GM12873 (cell line): ENCODE data around the gene OBSCN.

Source experiments
- TF ChIP-seq, protein P1 (sequence below): IDR thresholded peaks from 2 replicates; pipeline ENCODE4 v1.5.1; 2012; ENCODE audit warnings: low read depth, mild to moderate bottlenecking, moderate library complexity, low read length, control low read depth; ENCODE audit not compliant: insufficient read depth; ENCODE audit errors: missing control alignments

The OBSCN gene

DNA sequence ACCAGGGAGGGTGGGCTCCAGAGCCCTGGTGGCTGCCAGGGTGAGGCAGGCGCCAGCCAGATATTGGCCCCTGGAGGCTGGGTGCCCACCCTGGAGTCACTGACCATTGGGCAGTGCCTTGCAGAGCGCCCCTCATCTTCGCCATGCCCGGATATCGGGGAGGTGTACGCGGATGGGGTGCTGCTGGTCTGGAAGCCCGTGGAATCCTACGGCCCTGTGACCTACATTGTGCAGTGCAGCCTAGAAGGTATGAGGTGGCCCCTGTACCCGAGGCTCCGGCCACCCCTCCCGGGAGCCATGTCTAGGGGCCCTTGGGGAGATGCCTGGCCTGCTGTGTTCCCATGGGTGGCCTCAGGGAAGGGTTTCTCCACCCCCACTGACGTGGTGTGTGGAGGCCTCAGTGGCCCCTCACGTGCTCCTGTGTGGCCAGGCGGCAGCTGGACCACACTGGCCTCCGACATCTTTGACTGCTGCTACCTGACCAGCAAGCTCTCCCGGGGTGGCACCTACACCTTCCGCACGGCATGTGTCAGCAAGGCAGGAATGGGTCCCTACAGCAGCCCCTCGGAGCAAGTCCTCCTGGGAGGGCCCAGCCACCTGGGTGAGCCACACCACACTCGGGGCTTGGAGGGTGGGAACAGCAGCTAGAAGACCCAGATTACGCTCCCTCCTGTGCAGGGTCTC, 167.9 kb downstream of the OBSCN start:
- TF ChIP-seq, protein P1, sequence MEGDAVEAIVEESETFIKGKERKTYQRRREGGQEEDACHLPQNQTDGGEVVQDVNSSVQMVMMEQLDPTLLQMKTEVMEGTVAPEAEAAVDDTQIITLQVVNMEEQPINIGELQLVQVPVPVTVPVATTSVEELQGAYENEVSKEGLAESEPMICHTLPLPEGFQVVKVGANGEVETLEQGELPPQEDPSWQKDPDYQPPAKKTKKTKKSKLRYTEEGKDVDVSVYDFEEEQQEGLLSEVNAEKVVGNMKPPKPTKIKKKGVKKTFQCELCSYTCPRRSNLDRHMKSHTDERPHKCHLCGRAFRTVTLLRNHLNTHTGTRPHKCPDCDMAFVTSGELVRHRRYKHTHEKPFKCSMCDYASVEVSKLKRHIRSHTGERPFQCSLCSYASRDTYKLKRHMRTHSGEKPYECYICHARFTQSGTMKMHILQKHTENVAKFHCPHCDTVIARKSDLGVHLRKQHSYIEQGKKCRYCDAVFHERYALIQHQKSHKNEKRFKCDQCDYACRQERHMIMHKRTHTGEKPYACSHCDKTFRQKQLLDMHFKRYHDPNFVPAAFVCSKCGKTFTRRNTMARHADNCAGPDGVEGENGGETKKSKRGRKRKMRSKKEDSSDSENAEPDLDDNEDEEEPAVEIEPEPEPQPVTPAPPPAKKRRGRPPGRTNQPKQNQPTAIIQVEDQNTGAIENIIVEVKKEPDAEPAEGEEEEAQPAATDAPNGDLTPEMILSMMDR = no peak

DNA sequence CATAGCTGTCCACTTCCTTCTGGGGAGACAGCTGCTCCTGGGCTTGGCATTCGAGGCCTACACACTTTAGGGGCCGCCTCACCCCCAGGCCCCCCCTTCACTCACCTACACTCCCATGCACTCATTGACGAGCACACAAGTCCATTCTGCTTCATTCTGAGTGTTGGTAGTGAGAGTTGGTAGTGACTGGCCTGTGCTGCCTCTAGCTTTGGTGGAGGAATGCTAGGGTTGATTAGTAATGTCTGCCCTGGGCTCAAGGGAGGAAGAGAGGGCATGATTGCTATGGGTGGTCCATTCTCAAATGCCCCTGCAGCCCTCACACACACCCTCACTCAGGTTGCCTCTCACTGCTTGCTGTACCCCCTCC, 168.4 kb downstream of the OBSCN start:
- TF ChIP-seq, protein P1 = no peak

- TF ChIP-seq, protein P1 = no peak
Measured at GRCh38 chr1:228376651-228377631, 169.1 kb downstream of the OBSCN start.

- TF ChIP-seq, protein P1 = no peak
Measured at GRCh38 chr1:228377664-228378089, 169.8 kb downstream of the OBSCN start.

DNA sequence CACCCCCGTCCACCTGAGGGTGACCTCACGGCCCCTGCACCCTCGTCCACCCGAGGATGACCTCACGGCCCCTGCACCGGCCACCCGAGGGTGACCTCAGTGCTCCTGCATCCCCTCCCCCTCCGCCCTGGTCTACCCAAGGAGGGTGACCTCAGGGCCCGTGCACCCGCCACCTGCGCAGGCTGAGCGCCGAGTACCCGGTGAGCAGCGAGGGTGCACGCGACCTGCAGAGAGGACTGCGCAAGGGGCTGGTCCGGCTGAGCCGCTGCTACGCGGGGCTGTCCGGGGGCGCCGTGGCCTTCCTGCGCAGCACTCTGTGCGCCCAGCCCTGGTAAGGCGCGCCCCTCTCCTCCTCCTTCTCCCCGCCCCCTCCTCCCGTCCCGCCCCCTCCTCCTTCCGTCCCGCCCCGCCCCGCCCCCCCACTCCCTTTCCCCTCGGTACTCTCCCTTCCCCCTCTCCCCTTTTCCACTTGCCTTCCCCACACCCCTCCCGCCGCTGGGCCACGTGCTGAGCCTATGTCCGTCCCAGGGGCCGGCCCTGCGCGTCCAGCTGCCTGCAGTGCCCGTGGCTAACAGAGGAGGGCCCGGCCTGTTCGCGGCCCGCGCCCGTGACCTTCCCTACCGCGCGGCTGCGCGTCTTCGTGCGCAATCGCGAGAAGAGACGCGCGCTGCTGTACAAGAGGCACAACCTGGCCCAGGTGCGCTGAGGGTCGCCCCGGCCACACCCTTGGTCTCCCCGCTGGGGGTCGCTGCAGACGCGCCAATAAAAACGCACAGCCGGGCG, 170.4 kb downstream of the OBSCN start:
- TF ChIP-seq, protein P1 = peak; percentile 49

DNA sequence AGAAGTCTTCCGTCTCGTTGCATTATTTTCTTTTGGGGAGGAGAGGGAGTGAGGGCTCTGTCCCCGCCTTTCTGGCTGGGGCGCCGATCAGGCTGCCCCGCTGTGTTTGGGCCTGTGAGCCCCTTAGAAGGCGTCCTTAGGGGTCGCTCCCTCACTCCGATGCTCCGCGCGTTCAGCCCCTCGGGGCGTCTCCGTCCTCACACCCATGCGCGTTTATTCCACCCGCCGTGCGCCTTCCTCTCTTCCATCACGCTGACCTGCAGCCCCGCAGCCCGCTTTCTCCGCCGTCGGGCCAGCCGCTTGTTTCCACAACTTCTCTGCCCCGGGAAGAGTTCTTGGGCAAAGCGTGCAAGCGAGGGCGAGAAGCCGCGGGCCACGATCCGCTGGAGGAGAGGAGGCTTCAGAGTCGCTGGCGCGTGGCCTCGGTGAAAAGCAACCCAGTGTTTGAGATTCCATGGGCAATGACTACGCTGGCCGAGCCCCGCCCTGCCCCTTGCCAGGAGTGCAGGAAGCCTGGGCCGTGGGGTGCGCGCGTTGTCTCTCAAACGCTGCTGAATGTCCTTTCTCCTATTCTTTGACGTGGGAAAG, 171.1 kb downstream of the OBSCN start:
- TF ChIP-seq, protein P1 = no peak
